ENCODE results near the gene C16orf86.

Gene C16orf86

DNA sequence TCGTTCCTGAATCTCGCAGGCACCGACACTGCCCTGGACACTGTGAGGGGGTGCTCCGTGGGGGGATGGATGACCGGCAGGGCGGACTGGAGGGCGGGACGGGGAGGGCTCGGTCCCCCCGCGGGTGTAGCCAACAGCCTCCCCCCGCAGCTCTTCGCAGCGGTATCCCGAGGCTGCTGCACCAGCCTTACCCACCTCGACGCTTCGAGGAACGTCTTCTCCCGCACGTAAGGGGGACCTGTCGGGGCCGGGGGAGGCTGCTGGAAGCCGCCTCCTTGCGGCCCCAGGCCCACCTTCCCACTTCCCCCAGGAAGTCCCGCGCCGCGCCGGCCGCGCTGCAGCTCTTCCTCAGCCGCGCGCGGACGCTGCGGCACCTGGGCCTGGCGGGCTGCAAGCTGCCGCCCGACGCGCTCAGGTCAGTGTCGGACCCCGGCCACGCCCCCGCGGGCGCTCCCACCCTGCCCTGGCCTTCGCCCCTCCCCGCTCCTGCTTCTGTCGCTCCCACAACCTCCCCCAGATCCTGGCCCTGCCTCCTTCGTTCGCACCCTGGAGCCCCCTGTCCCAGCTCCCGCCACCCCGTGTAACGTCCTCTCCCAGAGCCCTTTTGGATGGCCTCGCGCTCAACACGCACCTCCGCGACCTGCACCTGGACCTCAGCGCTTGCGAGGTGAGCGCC is 18.4 kb upstream of the C16orf86 start:
- TF ChIP-seq GLIS3 (CRISPR knock-in tag; IDR thresholded peaks at IDR 0.05) (no peak), OSR1 (CRISPR knock-in tag; IDR thresholded peaks at IDR 0.05) (no peak), TOX (CRISPR knock-in tag; IDR thresholded peaks at IDR 0.05; ENCODE audit: borderline replicate concordance) (no peak), ESRRG (CRISPR knock-in tag; IDR thresholded peaks at IDR 0.05) (no peak), ZNF70 (CRISPR knock-in tag; IDR thresholded peaks at IDR 0.05) (no peak), ZC3H10 (CRISPR knock-in tag; IDR thresholded peaks at IDR 0.05) (no peak), ARNTL (CRISPR knock-in tag; IDR thresholded peaks at IDR 0.05; ENCODE audit: borderline replicate concordance, low read depth) (no peak), TCF4 (CRISPR knock-in tag; IDR thresholded peaks at IDR 0.05; ENCODE audit: borderline replicate concordance) (no peak), ZFP3 (CRISPR knock-in tag; IDR thresholded peaks at IDR 0.05) (no peak)
- TF ChIP-seq, protein P1, sequence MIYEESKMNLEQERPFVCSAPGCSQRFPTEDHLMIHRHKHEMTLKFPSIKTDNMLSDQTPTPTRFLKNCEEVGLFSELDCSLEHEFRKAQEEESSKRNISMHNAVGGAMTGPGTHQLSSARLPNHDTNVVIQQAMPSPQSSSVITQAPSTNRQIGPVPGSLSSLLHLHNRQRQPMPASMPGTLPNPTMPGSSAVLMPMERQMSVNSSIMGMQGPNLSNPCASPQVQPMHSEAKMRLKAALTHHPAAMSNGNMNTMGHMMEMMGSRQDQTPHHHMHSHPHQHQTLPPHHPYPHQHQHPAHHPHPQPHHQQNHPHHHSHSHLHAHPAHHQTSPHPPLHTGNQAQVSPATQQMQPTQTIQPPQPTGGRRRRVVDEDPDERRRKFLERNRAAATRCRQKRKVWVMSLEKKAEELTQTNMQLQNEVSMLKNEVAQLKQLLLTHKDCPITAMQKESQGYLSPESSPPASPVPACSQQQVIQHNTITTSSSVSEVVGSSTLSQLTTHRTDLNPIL (CRISPR knock-in tag; IDR thresholded peaks at IDR 0.05; ENCODE audit: low read depth): no peak
- TF ChIP-seq, protein P2, sequence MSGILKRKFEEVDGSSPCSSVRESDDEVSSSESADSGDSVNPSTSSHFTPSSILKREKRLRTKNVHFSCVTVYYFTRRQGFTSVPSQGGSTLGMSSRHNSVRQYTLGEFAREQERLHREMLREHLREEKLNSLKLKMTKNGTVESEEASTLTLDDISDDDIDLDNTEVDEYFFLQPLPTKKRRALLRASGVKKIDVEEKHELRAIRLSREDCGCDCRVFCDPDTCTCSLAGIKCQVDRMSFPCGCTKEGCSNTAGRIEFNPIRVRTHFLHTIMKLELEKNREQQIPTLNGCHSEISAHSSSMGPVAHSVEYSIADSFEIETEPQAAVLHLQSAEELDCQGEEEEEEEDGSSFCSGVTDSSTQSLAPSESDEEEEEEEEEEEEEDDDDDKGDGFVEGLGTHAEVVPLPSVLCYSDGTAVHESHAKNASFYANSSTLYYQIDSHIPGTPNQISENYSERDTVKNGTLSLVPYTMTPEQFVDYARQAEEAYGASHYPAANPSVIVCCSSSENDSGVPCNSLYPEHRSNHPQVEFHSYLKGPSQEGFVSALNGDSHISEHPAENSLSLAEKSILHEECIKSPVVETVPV (CRISPR knock-in tag; IDR thresholded peaks at IDR 0.05): no peak
- TF ChIP-seq, protein P3, sequence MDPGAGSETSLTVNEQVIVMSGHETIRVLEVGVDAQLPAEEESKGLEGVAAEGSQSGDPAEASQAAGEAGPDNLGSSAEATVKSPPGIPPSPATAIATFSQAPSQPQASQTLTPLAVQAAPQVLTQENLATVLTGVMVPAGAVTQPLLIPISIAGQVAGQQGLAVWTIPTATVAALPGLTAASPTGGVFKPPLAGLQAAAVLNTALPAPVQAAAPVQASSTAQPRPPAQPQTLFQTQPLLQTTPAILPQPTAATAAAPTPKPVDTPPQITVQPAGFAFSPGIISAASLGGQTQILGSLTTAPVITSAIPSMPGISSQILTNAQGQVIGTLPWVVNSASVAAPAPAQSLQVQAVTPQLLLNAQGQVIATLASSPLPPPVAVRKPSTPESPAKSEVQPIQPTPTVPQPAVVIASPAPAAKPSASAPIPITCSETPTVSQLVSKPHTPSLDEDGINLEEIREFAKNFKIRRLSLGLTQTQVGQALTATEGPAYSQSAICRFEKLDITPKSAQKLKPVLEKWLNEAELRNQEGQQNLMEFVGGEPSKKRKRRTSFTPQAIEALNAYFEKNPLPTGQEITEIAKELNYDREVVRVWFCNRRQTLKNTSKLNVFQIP (CRISPR knock-in tag; IDR thresholded peaks at IDR 0.05; ENCODE audit: borderline replicate concordance, low read depth): no peak
- ATAC-seq: no peak

DNA sequence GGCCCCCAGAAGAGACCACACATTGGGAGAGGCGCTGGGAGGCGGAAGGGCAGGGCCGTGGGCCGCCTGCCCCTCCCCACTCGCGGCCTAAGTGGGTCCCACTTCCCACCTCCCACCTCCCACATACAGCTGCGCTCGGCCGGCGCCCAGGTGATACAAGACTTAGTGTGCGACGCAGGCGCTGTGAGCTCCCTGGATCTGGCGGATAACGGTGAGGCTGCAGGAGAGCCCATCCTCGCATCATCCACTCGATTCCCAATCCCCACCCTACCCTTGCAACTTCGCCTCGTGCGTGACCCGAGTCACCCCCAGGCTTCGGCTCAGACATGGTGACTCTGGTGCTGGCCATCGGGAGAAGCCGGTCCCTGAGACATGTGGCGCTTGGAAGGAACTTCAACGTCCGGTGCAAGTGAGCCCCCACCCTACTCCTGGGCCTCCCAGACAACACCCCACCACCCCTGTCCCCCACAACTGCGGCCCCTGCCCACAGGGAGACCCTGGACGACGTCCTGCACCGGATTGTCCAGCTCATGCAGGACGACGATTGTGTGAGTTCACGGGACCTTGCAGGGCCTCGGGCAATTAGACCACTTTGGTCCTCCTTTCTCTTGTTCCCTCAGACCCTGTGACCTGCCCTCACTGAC is 17.7 kb upstream of the C16orf86 start:
- no peak for ATAC-seq
- TF ChIP-seq ZFP30 (CRISPR knock-in tag; IDR thresholded peaks at IDR 0.05): no peak
- TF ChIP-seq BACH2 (CRISPR knock-in tag; IDR thresholded peaks at IDR 0.05; ENCODE audit: borderline replicate concordance): no peak
- TF ChIP-seq ISL1 (CRISPR knock-in tag; IDR thresholded peaks at IDR 0.05): no peak
- TF ChIP-seq TOX (CRISPR knock-in tag; IDR thresholded peaks at IDR 0.05; ENCODE audit: borderline replicate concordance): no peak
- no peak for TF ChIP-seq ZC3H10 (CRISPR knock-in tag; IDR thresholded peaks at IDR 0.05)
- no peak for TF ChIP-seq OSR1 (CRISPR knock-in tag; IDR thresholded peaks at IDR 0.05)
- TF ChIP-seq, protein P2 (CRISPR knock-in tag; IDR thresholded peaks at IDR 0.05): no peak
- no peak for TF ChIP-seq ZFP3 (CRISPR knock-in tag; IDR thresholded peaks at IDR 0.05)
- TF ChIP-seq CSDC2 (CRISPR knock-in tag; IDR thresholded peaks at IDR 0.05): no peak
- no peak for TF ChIP-seq SNAI2 (CRISPR knock-in tag; IDR thresholded peaks at IDR 0.05)
- TF ChIP-seq ZNF565 (CRISPR knock-in tag; conservative IDR thresholded peaks at IDR 0.05; ENCODE audit: low read depth): no peak
- TF ChIP-seq, protein P3 (CRISPR knock-in tag; IDR thresholded peaks at IDR 0.05; ENCODE audit: borderline replicate concordance, low read depth): no peak

DNA sequence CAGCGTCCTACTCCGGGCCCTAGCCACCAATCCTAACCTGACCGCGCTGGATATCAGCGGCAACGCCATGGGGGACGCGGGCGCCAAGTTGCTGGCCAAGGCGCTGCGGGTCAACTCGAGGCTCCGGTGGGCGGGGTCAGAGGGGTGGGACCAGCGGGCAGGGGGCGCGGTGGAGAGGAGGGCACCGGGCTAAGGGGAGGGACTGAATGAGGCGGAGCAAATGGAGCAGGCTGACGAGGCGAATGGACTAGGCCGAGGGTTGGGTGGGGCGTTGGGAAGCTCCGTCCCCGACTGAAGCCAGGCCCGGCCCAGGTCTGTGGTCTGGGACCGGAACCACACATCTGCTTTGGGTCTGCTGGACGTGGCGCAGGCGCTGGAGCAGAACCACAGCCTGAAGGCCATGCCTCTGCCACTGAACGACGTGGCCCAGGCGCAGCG is 17.1 kb upstream of the C16orf86 start:
- no peak for TF ChIP-seq TCF4 (CRISPR knock-in tag; IDR thresholded peaks at IDR 0.05; ENCODE audit: borderline replicate concordance)
- TF ChIP-seq CSDC2 (CRISPR knock-in tag; IDR thresholded peaks at IDR 0.05): no peak
- TF ChIP-seq, protein P1 (CRISPR knock-in tag; IDR thresholded peaks at IDR 0.05; ENCODE audit: low read depth): no peak
- no peak for TF ChIP-seq TOX (CRISPR knock-in tag; IDR thresholded peaks at IDR 0.05; ENCODE audit: borderline replicate concordance)
- no peak for TF ChIP-seq ZNF565 (CRISPR knock-in tag; conservative IDR thresholded peaks at IDR 0.05; ENCODE audit: low read depth)
- TF ChIP-seq, protein P2 (CRISPR knock-in tag; IDR thresholded peaks at IDR 0.05): no peak
- TF ChIP-seq OSR1 (CRISPR knock-in tag; IDR thresholded peaks at IDR 0.05): no peak
- no peak for TF ChIP-seq ZFP30 (CRISPR knock-in tag; IDR thresholded peaks at IDR 0.05)
- TF ChIP-seq ISL1 (CRISPR knock-in tag; IDR thresholded peaks at IDR 0.05): no peak
- TF ChIP-seq ARNTL (CRISPR knock-in tag; IDR thresholded peaks at IDR 0.05; ENCODE audit: borderline replicate concordance, low read depth): no peak
- TF ChIP-seq ZNF8 (CRISPR knock-in tag; IDR thresholded peaks at IDR 0.05): no peak
- no peak for TF ChIP-seq PPARA (CRISPR knock-in tag; IDR thresholded peaks at IDR 0.05; ENCODE audit: borderline replicate concordance)
- no peak for TF ChIP-seq ZC3H10 (CRISPR knock-in tag; IDR thresholded peaks at IDR 0.05)
- TF ChIP-seq, protein P3 (CRISPR knock-in tag; IDR thresholded peaks at IDR 0.05; ENCODE audit: borderline replicate concordance, low read depth): no peak

More for the DNA sequence above, 17.1 kb upstream of the C16orf86 start:
- ATAC-seq: no peak

Data from SK-N-SH treated with all-trans-retinoic acid at 6 μM for 48 hours (cell line).